ENCODE results near the gene SLC5A8. TPM values are rescaled to one million over a fixed set of nuclear protein-coding genes. Genes with fewer than 3 reads are reported as not detected.

Gene SLC5A8
- total RNA-seq, 1 experiment from 2014 or later: not detected

- BruUV-seq (replicated peaks): no TSS peak
- Histone ChIP-seq H3K79me2 (ENCODE audit: low read depth) (no peaks in the 10 kb centered on the region), H3K4me1 (replicated peaks; ENCODE audit: insufficient read depth) (no peaks in the 10 kb centered on the region), H3K4me2 (no peak overlapping the region), H3K9me3 (ENCODE audit: insufficient read depth, low read depth) (no peaks in the 10 kb centered on the region), H3K9me2 (ENCODE audit: insufficient read depth) (no peaks in the 10 kb centered on the region), H3K27ac (no peak overlapping the region), H4K20me1 (ENCODE audit: insufficient read depth) (no peaks in the 10 kb centered on the region), H3F3A (ENCODE audit: insufficient read depth, low read depth) (no peaks in the 10 kb centered on the region), H3K4me3 (no peak overlapping the region), H2AFZ (no peak overlapping the region), H3K36me3 (ENCODE audit: low read depth) (no peaks in the 10 kb centered on the region), H3K27me3 (ENCODE audit: insufficient read depth, low read depth) (no peaks in the 10 kb centered on the region)
- ChIA-PET POLR2A (ENCODE audit: unreplicated experiment) (no interaction called here), CTCF (no interaction called here)
- intact Hi-C loops (cut with micrococcal nuclease; ENCODE audit: unreplicated experiment): no loop called here
- DNase-seq: no peak
- TF ChIP-seq EZH2 (IDR thresholded peaks at IDR 0.05; ENCODE audit: low read depth) (no peak), CTCF (conservative IDR thresholded peaks at IDR 0.05) (no peak)
Measured at GRCh38 chr12:101117842-101118241, 92.2 kb downstream of the SLC5A8 start.

- Histone ChIP-seq H3K9me3 (ENCODE audit: insufficient read depth, low read depth) (no peaks in the 10 kb centered on the region), H4K20me1 (ENCODE audit: insufficient read depth) (no peaks in the 10 kb centered on the region), H3K79me2 (ENCODE audit: low read depth) (no peaks in the 10 kb centered on the region), H3K4me1 (replicated peaks; ENCODE audit: insufficient read depth) (no peaks in the 10 kb centered on the region), H3K4me2 (no peak overlapping the region), H3K9me2 (ENCODE audit: insufficient read depth) (no peaks in the 10 kb centered on the region), H3K27ac (no peak overlapping the region), H3K4me3 (no peak overlapping the region), H3K36me3 (ENCODE audit: low read depth) (no peaks in the 10 kb centered on the region), H3F3A (ENCODE audit: insufficient read depth, low read depth) (no peaks in the 10 kb centered on the region), H2AFZ (no peak overlapping the region), H3K27me3 (ENCODE audit: insufficient read depth, low read depth) (no peaks in the 10 kb centered on the region)
- TF ChIP-seq CTCF (conservative IDR thresholded peaks at IDR 0.05): no peak
- TF ChIP-seq EZH2 (IDR thresholded peaks at IDR 0.05; ENCODE audit: low read depth): no peak
- intact Hi-C loops (cut with micrococcal nuclease; ENCODE audit: unreplicated experiment): no loop called here
- DNase-seq: no peak
- ChIA-PET CTCF (no interaction called here), POLR2A (ENCODE audit: unreplicated experiment) (no interaction called here)
- BruUV-seq (replicated peaks): no TSS peak
Measured at GRCh38 chr12:101116911-101117310, 93.1 kb downstream of the SLC5A8 start.

- Histone ChIP-seq H3F3A (ENCODE audit: insufficient read depth, low read depth) (no peaks in the 10 kb centered on the region), H3K27me3 (ENCODE audit: insufficient read depth, low read depth) (no peaks in the 10 kb centered on the region), H3K4me3 (no peak overlapping the region), H3K9me2 (ENCODE audit: insufficient read depth) (no peaks in the 10 kb centered on the region), H3K79me2 (ENCODE audit: low read depth) (no peaks in the 10 kb centered on the region), H3K4me1 (replicated peaks; ENCODE audit: insufficient read depth) (no peaks in the 10 kb centered on the region), H3K9me3 (ENCODE audit: insufficient read depth, low read depth) (no peaks in the 10 kb centered on the region), H3K4me2 (no peak overlapping the region), H2AFZ (no peak overlapping the region), H4K20me1 (ENCODE audit: insufficient read depth) (no peaks in the 10 kb centered on the region), H3K36me3 (ENCODE audit: low read depth) (no peaks in the 10 kb centered on the region), H3K27ac (no peak overlapping the region)
- TF ChIP-seq CTCF (conservative IDR thresholded peaks at IDR 0.05): no peak
- TF ChIP-seq EZH2 (IDR thresholded peaks at IDR 0.05; ENCODE audit: low read depth): no peak
- POLR2A ChIA-PET (ENCODE audit: unreplicated experiment): no interaction called here
- CTCF ChIA-PET: no interaction called here
- intact Hi-C loops (cut with micrococcal nuclease; ENCODE audit: unreplicated experiment): no loop called here
- no peak for DNase-seq
- BruUV-seq (replicated peaks): no TSS peak
Measured at GRCh38 chr12:101115326-101115725, 94.7 kb downstream of the SLC5A8 start.

Measured in PC-9 (cell line).